Inflammatory macrophage treated with lipopolysaccharide for 4 hours (primary cell): ENCODE results near the gene AMIGO3.
A peak's percentile ranks its signal among the peaks of the same experiment; 100 is the strongest.
"Not testable (repeated sequence)": the region's sequence is repeated elsewhere in the genome, so short reads cannot be mapped to it uniquely, and the experiment has no call there.

ENCODE experiments used
- DNase-seq: peaks from one replicate; pipeline ENCODE4 v3.0.0-alpha.2; 2020

The AMIGO3 gene

DNA sequence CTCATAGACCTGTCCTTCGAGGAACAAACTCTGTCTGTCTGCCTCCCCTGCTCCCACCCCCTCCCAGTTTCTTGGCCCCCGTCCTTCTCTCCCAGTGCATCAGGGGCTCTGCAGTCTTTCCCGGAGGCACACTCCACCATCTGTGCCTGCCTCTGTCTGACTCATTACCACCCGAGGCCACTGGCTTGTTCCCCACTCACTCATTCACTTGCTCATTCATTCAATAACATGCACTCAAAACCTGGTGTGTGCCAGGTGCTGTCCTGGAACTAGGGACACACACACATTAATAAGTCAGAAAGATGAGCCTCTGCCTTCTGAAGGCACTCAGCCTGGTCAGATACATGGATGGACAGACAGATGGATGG is 12.4 kb downstream of the AMIGO3 start:
- DNase-seq, result no peak

DNA sequence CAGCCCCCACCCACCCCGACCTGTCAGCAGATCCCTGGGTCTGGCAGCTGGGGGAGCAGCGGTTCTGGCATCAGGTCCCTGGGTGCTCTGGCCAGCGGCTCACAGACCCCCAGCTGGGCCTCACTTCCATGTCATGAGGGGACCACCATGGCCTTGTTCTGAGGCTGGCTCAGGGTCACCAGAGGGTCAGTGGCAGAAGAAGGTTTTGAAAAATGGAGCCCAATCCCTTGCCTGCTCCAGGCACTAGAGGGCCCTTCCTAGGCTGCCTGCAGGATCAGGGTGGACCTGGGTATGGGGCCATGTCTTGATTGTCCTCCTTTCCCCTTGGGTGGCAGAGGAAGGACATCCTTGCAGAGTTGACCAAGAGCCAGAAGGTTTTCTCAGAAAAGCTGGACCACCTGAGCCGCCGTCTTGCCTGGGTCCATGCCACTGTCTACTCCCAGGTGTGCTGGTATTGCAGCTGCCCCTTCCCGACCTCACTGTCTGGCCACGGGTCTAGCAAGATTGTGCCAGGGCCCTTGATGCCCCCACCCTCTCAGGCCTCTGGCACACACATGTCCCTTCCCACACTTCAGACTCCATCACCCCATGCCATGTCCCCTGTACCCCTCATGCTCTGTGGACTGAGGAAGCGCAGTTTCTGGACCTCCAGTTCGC is 12.9 kb downstream of the AMIGO3 start:
- no peak for DNase-seq

DNA sequence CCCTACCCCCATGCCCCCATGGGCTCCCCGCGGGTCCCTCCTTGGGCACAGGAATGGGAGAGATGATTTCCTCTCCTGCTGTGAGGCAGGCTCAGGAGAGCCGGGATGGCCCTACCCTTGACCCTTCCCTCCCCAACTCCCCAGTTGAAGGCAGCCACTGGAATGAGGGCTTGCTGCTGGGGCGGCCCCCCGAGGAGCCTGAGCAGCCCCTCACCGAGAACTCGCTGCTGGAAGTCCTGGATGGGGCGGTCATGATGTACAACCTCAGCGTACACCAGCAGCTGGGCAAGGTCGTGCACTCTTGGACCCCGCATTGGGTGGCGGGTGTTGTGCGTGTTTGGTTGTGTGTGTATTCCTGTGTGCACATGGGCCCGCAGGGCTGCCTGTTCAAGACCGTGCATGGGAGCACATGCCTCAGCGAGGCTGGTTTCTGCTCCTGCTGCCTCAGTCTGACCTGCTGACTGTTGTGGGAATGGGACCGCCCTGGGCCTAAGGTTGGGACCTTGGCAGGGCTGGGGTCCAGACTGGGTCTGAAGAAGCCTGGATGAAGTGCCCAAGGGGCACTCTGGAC is 14.0 kb downstream of the AMIGO3 start:
- DNase-seq, result no peak

DNA sequence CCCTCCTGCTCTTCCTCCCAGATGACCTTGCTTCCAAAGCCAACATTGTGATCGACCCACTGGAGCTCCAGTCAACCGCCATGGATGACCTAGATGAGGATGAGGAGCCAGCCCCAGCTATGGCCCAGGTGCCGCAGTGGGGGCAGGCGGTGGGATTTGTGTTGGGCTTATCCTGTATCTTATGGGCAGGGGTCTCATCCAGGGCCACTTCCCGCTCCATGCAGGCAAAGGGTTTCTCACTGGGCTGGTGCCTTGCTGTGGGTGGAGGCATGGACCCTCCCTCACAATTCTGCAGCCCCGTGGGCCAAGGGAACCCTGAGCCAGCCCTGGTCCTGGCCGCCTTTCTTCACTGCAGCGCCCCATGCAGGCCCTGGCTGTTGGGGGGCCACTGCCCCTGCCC is 14.9 kb downstream of the AMIGO3 start:
- DNase-seq, result no peak

DNA sequence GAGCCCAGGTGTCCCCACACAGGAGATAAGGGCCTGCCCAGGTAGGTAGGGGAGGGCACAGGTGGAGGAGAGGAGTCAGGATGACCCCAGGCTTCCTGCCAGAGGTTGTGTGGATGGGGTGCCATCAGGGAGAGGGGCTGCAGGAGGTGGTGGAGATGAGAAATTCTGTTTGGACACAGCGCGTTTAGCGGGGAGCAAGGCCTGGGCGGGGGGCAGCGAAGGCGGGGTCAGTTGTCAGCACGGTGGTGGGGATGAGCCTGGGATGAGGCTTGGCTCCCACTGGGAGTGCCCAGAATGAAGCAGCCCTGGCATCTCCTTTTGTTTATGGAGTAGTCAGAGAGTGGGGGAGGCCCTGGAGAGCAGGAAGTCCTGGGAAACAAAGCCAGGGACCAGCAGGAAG is 15.5 kb downstream of the AMIGO3 start:
- DNase-seq, result no peak

DNA sequence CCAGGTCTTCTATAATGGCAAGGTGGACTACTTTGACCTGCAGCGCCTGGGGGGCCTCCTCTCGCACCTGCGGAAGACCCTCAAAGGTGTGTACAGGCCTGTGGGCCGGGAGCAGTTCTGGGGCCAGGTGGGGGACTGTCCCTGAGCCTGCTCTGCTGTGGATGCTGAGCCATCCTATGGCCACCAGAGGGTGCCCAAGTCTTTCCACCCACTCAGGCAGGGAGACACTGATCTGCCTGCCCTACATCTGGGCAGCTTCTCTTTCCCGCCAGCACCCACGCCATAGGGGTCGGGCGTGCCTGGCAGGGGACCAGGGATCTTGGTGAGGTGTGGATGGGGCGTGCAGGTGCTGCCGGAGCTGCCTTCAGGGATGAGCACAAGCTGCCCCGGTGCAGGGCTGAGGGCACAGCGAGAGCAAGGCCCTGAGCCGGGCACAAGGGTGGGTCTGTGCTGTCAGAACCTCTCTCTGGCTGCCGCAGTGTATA is 16.0 kb downstream of the AMIGO3 start:
- DNase-seq, result peak; percentile 62

DNA sequence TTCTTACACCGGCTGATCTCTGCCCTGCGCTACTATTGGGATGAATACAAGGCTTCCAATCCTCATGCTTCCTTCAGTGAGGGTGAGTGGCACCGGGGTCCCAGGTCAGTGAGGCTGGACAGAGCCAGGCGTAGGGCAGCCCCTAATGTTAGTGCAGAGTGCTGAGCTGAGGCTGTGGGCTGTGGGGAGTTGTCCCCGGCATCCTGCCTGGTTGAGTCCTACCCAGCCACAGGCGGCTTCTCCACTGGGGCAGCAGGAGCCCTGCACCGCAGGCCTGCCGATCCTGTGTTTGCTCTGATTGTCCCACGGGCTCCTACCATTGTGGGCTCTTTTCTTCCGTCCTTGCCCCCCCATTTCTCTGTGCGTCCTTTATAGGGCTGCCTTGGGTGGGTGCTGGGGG is 16.8 kb downstream of the AMIGO3 start:
- no peak for DNase-seq

DNA sequence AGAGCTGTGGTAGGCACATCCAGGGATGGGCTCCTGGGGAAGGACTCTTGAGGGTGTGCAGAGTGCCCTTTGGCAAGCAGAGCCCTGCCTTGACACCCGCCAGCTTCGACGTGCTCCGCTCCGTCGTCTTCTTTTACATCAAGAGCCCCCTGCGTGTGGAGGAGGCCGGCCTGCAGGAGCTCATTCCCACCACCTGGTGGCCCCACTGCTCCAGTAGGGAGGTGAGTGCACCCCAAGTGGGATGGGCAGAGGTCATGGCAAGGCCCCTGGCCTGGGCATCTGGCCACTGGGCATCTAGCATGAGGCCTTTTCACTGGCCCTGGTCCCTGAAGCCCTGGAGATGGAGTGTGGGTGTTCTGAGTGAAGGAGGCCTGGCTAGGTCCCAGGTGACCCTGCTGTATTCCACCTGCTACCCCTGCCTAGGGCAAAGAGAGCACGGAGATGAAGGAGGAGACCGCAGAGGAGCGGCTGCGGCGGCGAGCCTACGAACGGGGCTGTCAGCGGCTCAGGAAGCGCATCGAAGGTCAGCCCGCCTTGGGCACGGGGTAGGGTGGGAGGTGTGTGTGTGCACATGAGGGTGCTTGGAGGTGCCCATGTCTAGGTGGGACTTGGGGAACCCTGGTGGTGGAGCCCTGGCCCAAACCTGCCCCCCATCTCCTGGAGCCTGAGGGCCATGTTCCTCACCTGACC is 18.0 kb downstream of the AMIGO3 start:
- no peak for DNase-seq

DNA sequence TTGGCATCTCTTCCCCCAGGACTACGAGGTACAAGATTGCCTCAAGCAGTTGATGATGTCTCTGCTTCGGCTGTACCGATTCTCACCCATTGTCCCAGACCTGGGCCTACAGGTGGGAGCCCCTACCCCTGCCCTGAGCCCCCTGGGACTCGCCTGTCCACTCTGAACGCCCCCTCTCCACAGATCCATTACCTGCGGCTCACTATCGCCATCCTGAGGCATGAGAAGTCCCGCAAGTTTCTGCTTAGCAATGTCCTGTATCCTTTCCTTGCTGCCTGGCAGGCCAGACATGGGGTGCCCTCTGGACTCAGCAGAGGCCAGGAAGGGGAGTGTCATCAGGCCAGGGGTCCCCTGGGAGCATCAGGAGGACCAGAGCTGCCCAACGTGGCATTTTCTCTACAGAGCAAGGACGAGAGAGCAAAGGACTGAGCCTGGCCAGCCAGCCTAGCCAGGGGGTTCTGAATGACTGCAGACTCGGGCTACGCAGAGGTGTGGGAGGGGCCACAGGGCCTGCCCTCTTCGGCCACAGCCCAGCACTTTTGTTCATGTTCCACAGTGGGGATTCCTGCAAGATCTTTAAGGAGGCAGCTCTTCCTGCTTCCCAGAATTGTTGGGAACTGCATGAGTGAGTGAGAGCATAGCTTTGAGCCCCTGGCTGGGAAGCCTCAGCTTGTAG is 18.9 kb downstream of the AMIGO3 start:
- DNase-seq, result no peak

DNA sequence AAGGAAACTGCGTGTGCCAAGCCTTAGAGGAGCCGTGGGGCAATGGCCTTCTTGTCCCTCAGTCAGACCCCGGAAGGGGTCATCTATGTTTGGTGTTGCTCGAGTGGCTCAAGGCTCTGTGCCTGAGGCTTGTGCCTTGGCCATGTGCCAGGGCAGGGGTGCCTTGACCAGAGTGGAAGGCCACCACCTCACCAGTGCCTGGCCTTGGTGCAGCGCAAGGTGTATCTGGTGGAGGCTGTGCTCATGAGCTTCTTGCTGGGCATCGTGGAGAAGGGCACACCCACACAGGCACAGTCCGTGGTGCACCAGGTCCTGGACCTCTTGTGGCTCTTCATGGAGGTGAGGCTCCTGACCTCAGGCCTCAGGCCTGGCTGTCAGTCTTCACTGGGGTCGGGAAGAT is 19.5 kb downstream of the AMIGO3 start:
- no peak for DNase-seq

DNA sequence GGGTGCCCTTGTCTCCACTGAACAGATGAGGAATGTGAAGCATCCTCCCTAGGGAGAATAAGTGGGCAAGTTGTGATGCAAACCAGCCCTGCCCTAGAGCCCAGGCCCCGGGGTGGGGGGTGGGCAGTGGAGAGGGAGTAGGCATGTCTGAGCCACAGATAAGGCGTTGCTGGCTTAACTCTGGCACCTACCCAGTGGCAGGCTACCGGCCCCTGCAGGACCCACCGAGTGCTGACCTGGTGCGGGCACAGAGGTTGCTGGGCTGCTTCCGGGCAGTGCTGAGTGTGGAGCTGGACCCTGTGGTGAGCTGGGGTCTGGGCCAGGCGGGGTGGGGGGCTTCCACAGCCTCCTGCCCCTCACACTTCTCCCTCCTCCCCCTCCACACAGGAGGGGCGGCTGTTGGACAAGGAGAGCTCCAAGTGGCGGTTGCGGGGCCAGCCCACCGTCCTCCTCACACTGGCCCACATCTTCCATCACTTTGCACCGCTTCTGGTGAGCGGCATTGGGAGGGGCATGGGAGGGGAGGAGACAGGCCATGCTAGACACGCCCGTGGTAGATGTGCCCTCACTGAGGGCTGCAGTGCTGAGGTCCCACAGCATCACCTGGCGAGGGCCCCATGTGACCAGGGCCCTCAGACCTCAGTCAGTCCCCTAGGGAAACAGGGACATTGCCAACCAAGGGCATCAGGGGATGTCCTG is 20.1 kb downstream of the AMIGO3 start:
- DNase-seq, result no peak

DNA sequence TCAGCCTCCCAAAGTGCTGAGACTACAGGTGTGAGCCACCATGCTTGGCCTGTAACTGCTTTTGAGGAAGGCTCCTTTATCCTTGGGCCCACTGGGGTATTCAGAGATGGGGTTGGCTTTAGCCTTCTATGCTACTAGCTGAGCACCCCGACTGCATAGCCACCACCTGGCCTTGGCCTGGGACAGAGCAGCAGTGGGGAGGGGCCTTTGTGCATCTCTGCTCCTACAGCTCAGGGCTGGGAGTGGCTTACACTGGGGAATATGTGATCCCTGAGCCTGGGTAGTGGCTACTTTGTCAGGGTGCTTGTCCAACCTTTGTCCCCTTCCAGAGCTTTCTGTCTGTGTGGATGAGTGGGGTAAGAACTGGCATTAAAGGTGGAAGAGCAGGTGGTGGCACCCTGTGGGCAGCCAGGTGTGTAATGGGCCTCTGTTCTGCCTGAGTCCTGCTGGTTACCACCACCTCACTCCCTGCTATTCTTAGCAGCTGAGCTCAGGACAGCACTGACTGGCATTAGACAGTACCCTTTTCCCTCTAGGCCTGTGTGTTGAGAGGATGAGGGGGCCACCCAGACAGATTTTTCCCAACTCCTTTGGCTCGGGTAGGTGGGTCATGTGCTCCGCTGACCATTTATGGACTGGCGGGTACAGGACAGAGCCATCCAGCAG is 24.0 kb downstream of the AMIGO3 start:
- DNase-seq, result not testable (repeated sequence)

DNA sequence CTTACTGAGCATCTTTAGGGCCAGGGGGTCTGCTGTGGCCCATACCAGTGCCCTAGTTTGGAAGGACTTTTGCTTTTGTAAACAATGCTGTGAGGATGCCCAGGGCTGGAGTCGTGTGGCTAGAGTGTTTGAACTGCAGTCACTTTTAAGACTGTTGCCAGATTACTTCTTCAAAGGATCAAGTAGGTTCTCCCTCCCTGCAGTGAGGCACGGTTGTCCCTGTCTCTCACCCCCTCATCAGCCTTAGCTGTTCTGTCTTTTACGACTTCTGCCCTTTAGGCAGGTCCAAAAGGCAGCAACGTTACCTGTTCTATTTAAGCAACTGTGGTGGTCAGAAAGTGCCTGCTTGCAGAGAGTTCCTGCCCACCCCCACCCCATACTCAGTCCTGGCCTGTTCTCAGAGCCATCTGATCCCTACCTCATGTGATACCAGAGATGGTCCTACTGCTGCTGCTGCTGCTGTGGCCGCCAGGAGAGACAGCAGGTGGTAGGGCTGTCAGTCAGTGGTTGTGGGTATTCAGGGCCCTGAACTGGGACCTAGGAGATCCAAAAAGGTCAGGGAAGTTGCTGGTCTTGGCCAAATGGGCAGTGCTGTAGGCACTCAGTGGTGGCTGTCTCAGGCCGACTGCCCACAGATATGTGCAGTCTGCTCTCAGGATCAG is 24.9 kb downstream of the AMIGO3 start:
- not testable (repeated sequence) for DNase-seq

DNA sequence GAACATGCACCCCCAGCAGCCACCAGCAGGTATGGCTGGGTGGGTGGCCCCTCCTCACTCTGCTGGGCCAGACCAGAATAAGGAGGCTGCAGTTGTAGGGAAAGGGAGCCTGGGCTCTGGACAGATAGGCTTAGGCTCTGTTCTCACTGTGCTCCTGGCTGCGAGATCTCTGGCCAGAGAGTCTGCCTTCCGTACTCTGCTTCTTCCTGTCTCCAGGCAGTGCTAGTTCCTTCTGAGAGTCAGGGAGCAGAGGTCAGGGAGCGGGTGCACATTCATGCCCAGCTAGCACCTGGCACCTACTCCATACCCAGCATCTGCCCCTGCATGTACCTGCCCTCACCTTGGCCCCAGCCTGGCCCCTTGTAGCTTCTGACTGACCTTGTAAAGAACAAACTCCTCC is 28.0 kb downstream of the AMIGO3 start:
- not testable (repeated sequence) for DNase-seq

DNA sequence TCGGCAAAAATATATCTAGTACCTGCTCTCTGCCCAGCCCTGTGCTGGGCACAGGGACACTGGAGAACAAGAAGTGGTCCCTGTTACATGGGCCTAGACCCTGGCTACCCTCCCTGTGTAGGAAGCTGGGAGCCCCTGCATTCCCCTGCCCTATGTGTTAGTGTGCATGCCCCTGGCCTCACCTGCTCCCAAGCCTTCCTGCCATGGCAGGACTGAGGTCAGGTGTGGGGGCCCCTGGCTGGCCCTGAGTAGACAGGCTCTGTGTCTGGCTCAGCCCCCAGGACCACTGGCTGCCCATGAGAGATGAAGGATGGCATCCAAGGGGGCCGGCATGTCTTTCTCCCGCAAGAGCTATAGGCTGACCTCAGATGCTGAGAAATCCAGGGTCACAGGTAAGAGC is 28.6 kb downstream of the AMIGO3 start:
- not testable (repeated sequence) for DNase-seq

DNA sequence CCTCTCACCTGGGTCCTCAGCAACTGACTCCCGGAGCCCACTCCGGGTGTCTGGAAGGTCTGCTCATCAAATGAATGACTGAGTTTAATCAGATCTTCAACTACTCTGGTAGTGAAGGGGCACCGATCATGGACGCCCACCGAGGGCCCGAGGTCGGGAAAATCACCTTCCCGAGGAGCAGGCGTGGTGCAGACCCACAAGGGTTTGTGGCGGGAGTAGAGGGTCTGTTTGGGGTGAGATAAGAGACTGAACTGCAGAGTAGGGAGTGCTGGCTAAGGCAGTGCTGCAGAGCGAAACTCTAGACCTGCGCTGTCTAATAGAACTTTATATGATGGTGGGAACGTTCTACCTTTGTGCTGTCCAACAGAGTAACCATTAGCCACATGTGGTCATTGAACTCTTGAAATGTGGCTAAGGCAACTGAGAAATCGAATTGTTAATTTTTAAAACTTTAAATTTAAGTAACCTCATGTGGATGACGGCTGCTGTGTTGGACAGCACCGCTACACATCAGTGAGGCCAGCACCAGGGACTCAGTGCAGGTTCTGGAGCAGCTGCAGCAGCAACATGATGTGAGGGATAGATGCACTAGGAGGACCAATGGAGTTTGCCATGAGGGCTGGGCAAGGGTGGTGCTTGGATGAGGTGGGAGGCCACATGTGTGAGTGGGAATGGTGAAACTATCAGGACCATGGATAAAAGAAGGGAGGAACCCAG is 29.4 kb downstream of the AMIGO3 start:
- DNase-seq, result not testable (repeated sequence)

DNA sequence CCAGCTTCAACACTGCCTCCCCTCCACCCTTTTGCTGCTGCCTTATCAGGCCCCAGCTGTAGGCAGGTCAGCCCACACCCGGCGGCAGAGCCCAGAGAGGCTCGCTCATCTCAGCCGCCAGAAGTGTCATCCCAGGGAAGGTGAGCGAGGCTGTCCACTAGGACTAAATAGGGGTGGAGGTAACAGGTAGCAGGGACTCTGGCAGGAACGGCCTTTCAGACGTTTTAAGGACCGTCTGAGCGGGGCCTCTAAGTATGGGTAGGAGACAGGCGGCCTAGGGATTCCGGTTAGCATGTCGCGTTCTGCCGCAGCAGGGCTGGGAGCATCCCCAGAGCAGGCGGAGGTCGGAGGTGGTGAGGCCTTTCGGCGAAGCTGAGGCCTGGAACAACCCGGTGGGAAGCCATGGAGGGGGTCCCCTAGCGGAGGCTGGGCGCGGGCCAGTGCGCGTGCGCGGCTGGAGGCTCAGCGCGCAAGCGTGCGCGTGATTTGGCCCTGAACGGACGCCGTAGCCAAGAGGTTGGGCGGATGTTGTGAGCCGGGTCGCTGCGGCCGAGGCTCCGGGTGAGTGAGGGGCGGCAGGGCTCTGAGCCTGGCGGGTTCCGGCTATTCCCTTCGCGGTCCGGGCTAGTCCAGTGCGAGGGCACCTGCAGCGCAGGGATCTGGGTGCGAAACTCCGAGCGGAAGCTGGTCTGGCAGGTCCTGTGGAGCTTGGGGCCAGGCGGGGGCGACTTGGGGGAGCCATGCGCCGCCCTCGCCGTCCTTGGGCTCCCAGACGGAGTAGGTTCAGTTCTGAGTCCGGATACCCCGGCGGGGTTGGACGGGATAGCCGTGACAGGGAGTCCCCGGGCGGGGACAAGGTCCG is 30.2 kb downstream of the AMIGO3 start, which contains the start of the genes MST1 and RNF123:
MST1 (minus strand) TSS at position 429 of the 862 bp plus-strand sequence. CDS start 783 bp downstream, outside the sequence.
RNF123 (plus strand) TSS at position 512 of the 862 bp plus-strand sequence. CDS start 1,609 bp downstream, outside the sequence.
- DNase-seq, result peak; percentile 91

DNA sequence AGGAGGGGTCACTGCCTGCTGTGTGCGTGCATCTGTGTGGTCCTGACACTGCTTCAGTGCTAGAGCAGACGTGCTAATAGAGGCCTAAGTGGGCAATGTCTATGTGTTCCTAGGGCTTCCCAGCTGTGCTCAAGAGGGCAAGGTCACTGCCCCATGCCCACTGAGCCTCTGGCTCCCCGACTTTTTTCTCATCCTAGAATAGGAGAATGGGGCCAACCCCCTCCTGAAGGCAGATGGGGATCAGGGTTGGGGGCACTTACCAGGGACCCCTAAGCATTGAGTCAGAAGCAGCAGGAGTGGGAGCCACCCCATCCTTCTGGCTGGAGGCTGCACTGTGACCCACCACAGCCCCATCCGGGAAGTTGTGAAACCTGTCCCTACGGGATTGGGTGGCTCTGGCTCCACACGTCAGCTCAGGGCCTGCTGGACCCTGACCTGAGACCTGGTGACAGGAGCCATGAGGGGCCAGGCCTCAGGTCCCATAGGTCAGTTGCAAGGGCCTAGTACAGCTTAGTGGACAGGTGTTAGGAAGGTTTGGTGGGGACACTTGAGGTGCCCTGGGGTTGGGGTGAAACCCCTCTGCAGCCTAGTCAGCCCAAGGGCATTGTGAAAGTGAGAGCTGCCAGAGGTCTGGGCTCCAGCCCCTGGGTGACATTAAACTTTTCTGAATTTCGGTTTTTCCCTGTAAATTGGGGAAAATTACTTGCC is 31.0 kb downstream of the AMIGO3 start:
- DNase-seq, result not testable (repeated sequence)

DNA sequence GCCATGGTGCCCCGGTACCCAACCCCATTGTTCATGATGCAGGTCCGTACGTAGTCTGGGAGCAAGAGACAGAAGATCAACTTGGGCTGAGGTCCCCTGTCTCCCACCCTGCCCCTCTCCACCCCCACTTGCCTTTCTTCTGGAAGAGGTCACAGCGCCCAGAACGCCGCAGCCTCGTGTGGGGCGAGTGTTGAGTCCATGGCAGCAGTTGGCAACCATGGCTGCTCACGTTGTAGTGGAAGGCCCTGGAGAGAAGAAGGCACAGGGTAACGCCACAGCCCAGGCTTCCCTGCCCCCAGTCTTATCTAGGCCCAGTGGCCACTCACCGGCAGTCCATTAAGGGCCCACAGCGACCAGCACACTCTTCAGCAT is 32.1 kb downstream of the AMIGO3 start:
- DNase-seq, result not testable (repeated sequence)
